Measurements from ENCODE around the gene PIK3CB.

The PIK3CB gene

DNA sequence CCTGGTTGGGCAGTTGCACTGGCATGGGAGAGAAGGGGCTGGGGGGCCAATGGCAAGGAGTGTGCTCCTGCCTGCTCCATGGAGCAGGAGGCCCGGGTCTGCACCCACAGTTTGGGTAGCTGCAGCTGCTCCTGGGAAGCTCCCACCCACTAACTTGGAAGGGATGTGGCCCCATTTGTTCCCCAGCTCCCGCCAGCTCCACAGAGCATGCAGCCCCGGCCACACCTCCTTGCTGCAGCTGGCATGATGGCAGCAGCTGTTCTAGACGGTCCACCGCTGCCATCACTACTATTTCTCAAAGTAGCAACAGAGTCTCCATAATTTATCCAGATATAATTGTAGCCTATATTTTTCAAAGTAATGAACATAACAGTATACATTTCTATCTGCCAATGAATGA lies 65.8 kb downstream of the PIK3CB start:
- TF ChIP-seq NFIC (IDR thresholded peaks at IDR 0.05): no peak
- TF ChIP-seq, protein P1, sequence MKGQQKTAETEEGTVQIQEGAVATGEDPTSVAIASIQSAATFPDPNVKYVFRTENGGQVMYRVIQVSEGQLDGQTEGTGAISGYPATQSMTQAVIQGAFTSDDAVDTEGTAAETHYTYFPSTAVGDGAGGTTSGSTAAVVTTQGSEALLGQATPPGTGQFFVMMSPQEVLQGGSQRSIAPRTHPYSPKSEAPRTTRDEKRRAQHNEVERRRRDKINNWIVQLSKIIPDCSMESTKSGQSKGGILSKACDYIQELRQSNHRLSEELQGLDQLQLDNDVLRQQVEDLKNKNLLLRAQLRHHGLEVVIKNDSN (IDR thresholded peaks at IDR 0.05): no peak
- TF ChIP-seq FOXM1 (IDR thresholded peaks at IDR 0.05; ENCODE audit: borderline replicate concordance, low read depth): no peak
- TF ChIP-seq, protein P2, sequence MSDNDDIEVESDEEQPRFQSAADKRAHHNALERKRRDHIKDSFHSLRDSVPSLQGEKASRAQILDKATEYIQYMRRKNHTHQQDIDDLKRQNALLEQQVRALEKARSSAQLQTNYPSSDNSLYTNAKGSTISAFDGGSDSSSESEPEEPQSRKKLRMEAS (IDR thresholded peaks at IDR 0.05): no peak
- TF ChIP-seq TCF12 (IDR thresholded peaks at IDR 0.05; ENCODE audit: low read depth): no peak
- no peak for TF ChIP-seq YY1 (IDR thresholded peaks at IDR 0.05; ENCODE audit: low read depth)
- no peak for TF ChIP-seq EGR1 (IDR thresholded peaks at IDR 0.05)
- no peak for TF ChIP-seq EP300 (IDR thresholded peaks at IDR 0.05; ENCODE audit: borderline replicate concordance)

DNA sequence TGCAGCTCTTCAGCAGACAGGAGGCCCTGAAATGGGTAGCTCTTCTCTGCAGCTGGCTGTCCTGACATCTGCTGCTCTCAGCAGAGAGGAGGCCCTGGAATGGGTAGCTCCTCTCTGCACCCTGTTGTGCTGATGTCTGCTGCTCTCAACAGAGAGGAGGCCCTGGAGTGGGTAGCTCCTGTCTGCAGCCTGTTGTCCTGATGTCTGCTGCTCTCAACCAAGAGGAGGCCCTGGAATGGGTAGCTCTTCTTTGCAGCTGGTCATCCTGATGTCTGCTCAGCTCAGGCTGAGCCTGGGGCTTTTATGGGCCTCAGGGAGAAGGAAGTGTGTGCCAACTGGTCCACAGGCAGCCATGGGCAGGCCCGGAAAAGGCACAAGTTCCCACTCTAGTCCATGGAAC lies 66.6 kb downstream of the PIK3CB start:
- TF ChIP-seq CREB1 (IDR thresholded peaks at IDR 0.05; ENCODE audit: low read depth) (no peak), TAF1 (IDR thresholded peaks at IDR 0.05; ENCODE audit: low read depth) (no peak), EP300 (IDR thresholded peaks at IDR 0.05; ENCODE audit: borderline replicate concordance) (no peak)
- TF ChIP-seq, protein P1 (IDR thresholded peaks at IDR 0.05): 0 out of 2 replicates have a peak, but pooled peaks have one; percentile 16

GRCh38 chr3:138767498-138768104 lies 67.1 kb downstream of the PIK3CB start:
- TF ChIP-seq RAD21 (IDR thresholded peaks at IDR 0.05; ENCODE audit: low read depth) (no peak), CEBPB (IDR thresholded peaks at IDR 0.05) (no peak), YY1 (IDR thresholded peaks at IDR 0.05; ENCODE audit: low read depth) (no peak), TEAD4 (IDR thresholded peaks at IDR 0.05) (no peak), EGR1 (IDR thresholded peaks at IDR 0.05) (no peak), NFIC (IDR thresholded peaks at IDR 0.05) (no peak), ZBTB7A (IDR thresholded peaks at IDR 0.05; ENCODE audit: low read depth) (no peak), TAF1 (IDR thresholded peaks at IDR 0.05; ENCODE audit: low read depth) (no peak), TCF12 (IDR thresholded peaks at IDR 0.05; ENCODE audit: low read depth) (no peak), FOXM1 (IDR thresholded peaks at IDR 0.05; ENCODE audit: borderline replicate concordance, low read depth) (no peak), CREB1 (IDR thresholded peaks at IDR 0.05; ENCODE audit: low read depth) (no peak), EP300 (IDR thresholded peaks at IDR 0.05; ENCODE audit: borderline replicate concordance) (no peak)
- TF ChIP-seq, protein P3, sequence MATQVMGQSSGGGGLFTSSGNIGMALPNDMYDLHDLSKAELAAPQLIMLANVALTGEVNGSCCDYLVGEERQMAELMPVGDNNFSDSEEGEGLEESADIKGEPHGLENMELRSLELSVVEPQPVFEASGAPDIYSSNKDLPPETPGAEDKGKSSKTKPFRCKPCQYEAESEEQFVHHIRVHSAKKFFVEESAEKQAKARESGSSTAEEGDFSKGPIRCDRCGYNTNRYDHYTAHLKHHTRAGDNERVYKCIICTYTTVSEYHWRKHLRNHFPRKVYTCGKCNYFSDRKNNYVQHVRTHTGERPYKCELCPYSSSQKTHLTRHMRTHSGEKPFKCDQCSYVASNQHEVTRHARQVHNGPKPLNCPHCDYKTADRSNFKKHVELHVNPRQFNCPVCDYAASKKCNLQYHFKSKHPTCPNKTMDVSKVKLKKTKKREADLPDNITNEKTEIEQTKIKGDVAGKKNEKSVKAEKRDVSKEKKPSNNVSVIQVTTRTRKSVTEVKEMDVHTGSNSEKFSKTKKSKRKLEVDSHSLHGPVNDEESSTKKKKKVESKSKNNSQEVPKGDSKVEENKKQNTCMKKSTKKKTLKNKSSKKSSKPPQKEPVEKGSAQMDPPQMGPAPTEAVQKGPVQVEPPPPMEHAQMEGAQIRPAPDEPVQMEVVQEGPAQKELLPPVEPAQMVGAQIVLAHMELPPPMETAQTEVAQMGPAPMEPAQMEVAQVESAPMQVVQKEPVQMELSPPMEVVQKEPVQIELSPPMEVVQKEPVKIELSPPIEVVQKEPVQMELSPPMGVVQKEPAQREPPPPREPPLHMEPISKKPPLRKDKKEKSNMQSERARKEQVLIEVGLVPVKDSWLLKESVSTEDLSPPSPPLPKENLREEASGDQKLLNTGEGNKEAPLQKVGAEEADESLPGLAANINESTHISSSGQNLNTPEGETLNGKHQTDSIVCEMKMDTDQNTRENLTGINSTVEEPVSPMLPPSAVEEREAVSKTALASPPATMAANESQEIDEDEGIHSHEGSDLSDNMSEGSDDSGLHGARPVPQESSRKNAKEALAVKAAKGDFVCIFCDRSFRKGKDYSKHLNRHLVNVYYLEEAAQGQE (IDR thresholded peaks at IDR 0.05; ENCODE audit: low read depth): no peak
- TF ChIP-seq, protein P1 (IDR thresholded peaks at IDR 0.05): no peak
- TF ChIP-seq, protein P2 (IDR thresholded peaks at IDR 0.05): no peak

- no peak for TF ChIP-seq TCF12 (IDR thresholded peaks at IDR 0.05; ENCODE audit: low read depth)
- TF ChIP-seq TAF1 (IDR thresholded peaks at IDR 0.05; ENCODE audit: low read depth): no peak
- TF ChIP-seq, protein P1 (IDR thresholded peaks at IDR 0.05): no peak
- TF ChIP-seq ZBTB7A (IDR thresholded peaks at IDR 0.05; ENCODE audit: low read depth): no peak
- TF ChIP-seq, protein P3 (IDR thresholded peaks at IDR 0.05; ENCODE audit: low read depth): no peak
- TF ChIP-seq YY1 (IDR thresholded peaks at IDR 0.05; ENCODE audit: low read depth): no peak
- no peak for TF ChIP-seq CEBPB (IDR thresholded peaks at IDR 0.05)
- no peak for TF ChIP-seq NFIC (IDR thresholded peaks at IDR 0.05)
- TF ChIP-seq EGR1 (IDR thresholded peaks at IDR 0.05): no peak
- TF ChIP-seq RAD21 (IDR thresholded peaks at IDR 0.05; ENCODE audit: low read depth): no peak
- TF ChIP-seq EP300 (IDR thresholded peaks at IDR 0.05; ENCODE audit: borderline replicate concordance): no peak
- no peak for TF ChIP-seq CREB1 (IDR thresholded peaks at IDR 0.05; ENCODE audit: low read depth)
- no peak for TF ChIP-seq FOXM1 (IDR thresholded peaks at IDR 0.05; ENCODE audit: borderline replicate concordance, low read depth)
- TF ChIP-seq TEAD4 (IDR thresholded peaks at IDR 0.05): no peak
- TF ChIP-seq, protein P2 (IDR thresholded peaks at IDR 0.05): no peak
Observed at GRCh38 chr3:138761002-138761401, 73.7 kb downstream of the PIK3CB start.

- TF ChIP-seq EGR1 (IDR thresholded peaks at IDR 0.05) (no peak), FOXM1 (IDR thresholded peaks at IDR 0.05; ENCODE audit: borderline replicate concordance, low read depth) (no peak), CEBPB (IDR thresholded peaks at IDR 0.05) (no peak), EP300 (IDR thresholded peaks at IDR 0.05; ENCODE audit: borderline replicate concordance) (no peak), NFIC (IDR thresholded peaks at IDR 0.05) (no peak), TCF12 (IDR thresholded peaks at IDR 0.05; ENCODE audit: low read depth) (no peak), YY1 (IDR thresholded peaks at IDR 0.05; ENCODE audit: low read depth) (no peak), TEAD4 (IDR thresholded peaks at IDR 0.05) (no peak), TAF1 (IDR thresholded peaks at IDR 0.05; ENCODE audit: low read depth) (no peak), RAD21 (IDR thresholded peaks at IDR 0.05; ENCODE audit: low read depth) (no peak), CREB1 (IDR thresholded peaks at IDR 0.05; ENCODE audit: low read depth) (no peak), ZBTB7A (IDR thresholded peaks at IDR 0.05; ENCODE audit: low read depth) (no peak)
- TF ChIP-seq, protein P1 (IDR thresholded peaks at IDR 0.05): no peak
- TF ChIP-seq, protein P3 (IDR thresholded peaks at IDR 0.05; ENCODE audit: low read depth): no peak
- TF ChIP-seq, protein P2 (IDR thresholded peaks at IDR 0.05): no peak
Observed at GRCh38 chr3:138748190-138748589, 86.5 kb downstream of the PIK3CB start.

Measured in Ishikawa (cell line).